VCaP (cell line): Measurements from ENCODE around the gene MCCC1.
A peak's percentile ranks its signal among the peaks of the same experiment; 100 is the strongest.
"Not testable (repeated sequence)": the region's sequence is repeated elsewhere in the genome, so short reads cannot be mapped to it uniquely, and the experiment has no call there.

Experiments used
- H3K27ac ChIP-seq: fragments of 450-650 bp; 2 replicates; pipeline ENCODE4 v1.5.1; 2017
- TF ChIP-seq, protein P1 (sequence below): fragments of 450-650 bp; conservative IDR thresholded peaks from 2 replicates; pipeline ENCODE4 v1.5.1; 2017; ENCODE audit warnings: mild to moderate bottlenecking, moderate library complexity

Gene MCCC1

DNA sequence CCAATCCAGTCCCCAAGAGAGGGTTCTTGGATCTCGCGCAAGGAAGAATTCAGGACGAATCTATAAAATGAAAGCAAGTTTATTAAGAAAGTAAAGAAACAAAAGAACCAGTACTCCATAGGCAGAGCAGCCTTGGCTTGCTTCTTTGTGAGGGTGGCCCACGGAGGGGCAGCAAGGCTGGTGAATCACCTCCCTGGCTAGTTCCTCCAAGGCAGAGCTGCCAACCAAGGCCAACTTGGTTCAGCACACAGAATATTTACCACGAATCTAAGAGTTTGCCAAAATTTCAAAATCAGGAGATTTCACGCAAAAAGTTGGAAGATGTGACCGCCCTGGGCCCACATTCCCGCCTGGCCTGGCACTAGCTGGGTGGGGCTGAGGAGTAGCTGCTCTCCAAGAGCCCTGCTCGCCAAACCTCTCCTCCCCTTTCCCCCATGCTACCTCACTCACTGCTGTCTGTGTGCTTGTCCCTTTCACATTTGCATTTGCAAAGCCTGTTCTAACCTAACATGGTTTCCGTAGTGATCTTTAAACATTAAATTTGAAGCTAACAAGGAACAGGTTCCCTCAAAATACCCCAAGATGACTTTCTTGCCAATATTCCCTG lies 92.8 kb downstream of the MCCC1 start:
- no peak overlapping the region for H3K27ac ChIP-seq
- TF ChIP-seq, protein P1, sequence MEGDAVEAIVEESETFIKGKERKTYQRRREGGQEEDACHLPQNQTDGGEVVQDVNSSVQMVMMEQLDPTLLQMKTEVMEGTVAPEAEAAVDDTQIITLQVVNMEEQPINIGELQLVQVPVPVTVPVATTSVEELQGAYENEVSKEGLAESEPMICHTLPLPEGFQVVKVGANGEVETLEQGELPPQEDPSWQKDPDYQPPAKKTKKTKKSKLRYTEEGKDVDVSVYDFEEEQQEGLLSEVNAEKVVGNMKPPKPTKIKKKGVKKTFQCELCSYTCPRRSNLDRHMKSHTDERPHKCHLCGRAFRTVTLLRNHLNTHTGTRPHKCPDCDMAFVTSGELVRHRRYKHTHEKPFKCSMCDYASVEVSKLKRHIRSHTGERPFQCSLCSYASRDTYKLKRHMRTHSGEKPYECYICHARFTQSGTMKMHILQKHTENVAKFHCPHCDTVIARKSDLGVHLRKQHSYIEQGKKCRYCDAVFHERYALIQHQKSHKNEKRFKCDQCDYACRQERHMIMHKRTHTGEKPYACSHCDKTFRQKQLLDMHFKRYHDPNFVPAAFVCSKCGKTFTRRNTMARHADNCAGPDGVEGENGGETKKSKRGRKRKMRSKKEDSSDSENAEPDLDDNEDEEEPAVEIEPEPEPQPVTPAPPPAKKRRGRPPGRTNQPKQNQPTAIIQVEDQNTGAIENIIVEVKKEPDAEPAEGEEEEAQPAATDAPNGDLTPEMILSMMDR: no peak

GRCh38 chr3:182999767-183000166 lies 99.5 kb downstream of the MCCC1 start:
- no peak overlapping the region for H3K27ac ChIP-seq
- TF ChIP-seq, protein P1: no peak

DNA sequence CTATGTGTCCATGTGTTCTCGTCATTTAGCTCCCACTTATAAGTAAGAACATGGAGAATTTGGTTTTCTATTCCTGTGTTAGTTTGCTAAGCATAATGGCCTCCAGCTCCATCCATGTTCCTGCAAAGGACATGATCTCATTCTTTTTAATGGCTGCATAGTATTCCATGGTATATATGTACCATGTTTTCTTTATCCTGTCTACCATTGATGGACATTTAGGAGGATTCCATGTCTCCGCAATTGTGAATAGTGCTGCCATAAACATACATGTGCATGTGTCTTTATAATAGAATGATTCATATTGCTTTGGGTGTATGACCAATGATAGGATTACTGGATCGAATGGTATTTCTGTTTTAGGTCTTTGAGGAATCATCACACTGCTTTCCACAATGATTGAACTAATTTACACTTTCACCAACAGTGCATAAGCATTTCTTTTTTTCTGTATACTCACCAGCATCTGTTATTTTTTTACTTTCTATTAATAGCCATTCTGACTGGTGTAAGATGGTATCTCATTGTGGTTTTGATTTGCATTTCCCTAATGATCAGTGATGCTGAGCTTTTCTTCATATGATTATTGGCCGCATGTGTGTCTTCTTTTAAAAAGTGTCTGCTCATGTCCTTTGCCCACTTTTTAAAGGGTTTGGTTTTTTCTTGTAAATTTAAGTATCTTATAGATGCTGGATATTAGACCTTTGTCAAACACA lies 105.7 kb downstream of the MCCC1 start:
- H3K27ac ChIP-seq: not testable (repeated sequence)

DNA sequence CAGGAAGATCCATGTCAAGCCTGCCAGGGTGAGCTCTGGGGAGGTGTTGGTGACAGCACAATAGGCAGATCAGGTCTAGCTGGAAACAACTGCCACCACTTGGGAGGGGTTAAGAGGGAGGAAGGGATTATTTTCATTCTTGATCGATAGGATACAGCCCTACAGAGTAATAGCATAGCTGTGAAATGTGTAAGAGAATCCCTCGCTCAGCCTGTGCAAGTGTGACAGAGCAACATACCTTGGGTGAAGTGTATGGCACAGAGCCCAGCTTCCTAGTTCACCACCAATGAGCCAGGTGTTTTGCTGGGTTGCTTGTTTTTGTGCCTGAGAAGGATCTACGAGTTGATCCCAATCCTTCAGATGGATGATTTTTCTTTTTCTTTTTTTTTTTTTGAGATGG lies 109.7 kb downstream of the MCCC1 start:
- H3K27ac ChIP-seq: no peak overlapping the region
- TF ChIP-seq, protein P1: no peak

GRCh38 chr3:182986021-182986420 lies 113.3 kb downstream of the MCCC1 start:
- no peak overlapping the region for H3K27ac ChIP-seq
- TF ChIP-seq, protein P1: no peak

- no peak overlapping the region for H3K27ac ChIP-seq
- TF ChIP-seq, protein P1: no peak
Measured at GRCh38 chr3:182983876-182984275, 115.4 kb downstream of the MCCC1 start.

- H3K27ac ChIP-seq: peak overlapping the region; percentile 85; the same call in 1 of the 2 replicates
- TF ChIP-seq, protein P1: no peak
Measured at GRCh38 chr3:182981038-182981380, 118.3 kb downstream of the MCCC1 start.
